Measurements from ENCODE around the gene NELFCD. TPM values are rescaled to one million over a fixed set of nuclear protein-coding genes. Genes with fewer than 3 reads are reported as not detected.

NELFCD gene
- total RNA-seq, 1 experiment from 2014 or later, result 88.2 TPM

DNA sequence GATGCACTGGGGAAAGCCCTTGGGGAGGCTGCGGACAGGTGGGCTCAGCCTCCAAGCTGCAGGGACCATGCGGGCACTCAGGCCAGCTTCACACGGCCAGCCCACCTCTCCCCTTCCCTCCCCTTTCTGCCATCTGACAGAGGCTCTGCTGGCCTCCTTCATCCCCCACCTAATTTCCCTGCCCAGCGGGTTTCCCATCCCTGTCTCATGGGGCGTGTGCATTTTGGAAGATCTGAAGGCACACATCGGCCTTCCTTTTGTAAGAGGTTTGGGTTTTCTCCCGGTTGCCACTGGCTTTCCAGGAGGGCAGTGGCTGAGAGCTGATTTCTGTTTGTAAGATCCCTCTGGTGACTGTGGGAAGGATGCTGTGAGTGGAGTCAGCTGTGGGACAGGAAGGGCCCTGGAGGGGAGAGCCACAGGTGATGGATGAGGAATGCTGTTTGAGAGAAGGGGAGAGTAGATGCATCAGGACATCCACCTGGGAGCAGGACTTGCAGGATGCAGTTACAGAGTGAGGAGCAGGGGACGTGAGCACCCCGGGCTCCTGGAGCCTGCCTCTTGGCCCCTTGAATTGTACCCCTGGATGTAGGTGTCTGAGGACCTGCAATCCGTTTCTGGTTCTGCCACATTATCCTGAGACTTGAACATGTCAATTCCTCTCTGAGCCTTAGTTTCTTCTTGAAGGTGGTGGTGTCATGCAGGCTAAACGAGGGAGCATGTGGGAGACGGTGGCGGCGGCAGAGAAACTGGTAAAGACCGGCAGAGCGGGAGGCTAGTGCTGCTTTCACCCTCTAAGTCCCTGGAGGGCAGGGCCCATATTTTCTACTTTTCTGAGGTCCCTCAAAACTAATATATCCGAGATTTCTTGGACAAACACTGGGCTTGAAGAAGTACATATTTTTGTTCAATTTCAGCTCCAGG, 32.2 kb downstream of the NELFCD start:
- POLR2A ChIA-PET, result no interaction called here
- no peaks in the 10 kb centered on the region for H3K9me2 ChIP-seq (ENCODE audit: insufficient read depth)
- no peak overlapping the region for H3K9ac ChIP-seq (ENCODE audit: low read length)
- no peak overlapping the region for H3K27ac ChIP-seq (ENCODE audit: low read depth, low read length)
- H3K36me3 ChIP-seq (ENCODE audit: control insufficient read depth in 1 of 2, insufficient read depth in 2 of 2, low read length in 2 of 2), result no peaks in the 10 kb centered on the region
- H3K27me3 ChIP-seq (ENCODE audit: insufficient read depth, low read length), result no peaks in the 10 kb centered on the region
- H3K79me2 ChIP-seq (ENCODE audit: insufficient read depth, low read length), result no peaks in the 10 kb centered on the region
- TF ChIP-seq, protein P1, sequence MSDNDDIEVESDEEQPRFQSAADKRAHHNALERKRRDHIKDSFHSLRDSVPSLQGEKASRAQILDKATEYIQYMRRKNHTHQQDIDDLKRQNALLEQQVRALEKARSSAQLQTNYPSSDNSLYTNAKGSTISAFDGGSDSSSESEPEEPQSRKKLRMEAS (IDR thresholded peaks at IDR 0.05), result no peak
- no peak for TF ChIP-seq FOSL1 (IDR thresholded peaks at IDR 0.05; ENCODE audit: low read depth)
- TF ChIP-seq POLR2AphosphoS5 (IDR thresholded peaks at IDR 0.05; ENCODE audit: low read depth, low read length), result no peak
- TF ChIP-seq EZH2 (IDR thresholded peaks at IDR 0.05), result no peak
- TF ChIP-seq SP1 (IDR thresholded peaks at IDR 0.05; ENCODE audit: low read depth), result no peak
- ATAC-seq (no peak), DNase-seq (ENCODE audit: low read depth, low spot score) (no peak)
- no TSS peak for BruUV-seq (replicated peaks)
- H3K9me3 ChIP-seq (ENCODE audit: control insufficient read depth in 1 of 2, insufficient read depth in 1 of 2, low read depth in 1 of 2, low read length in 2 of 2), result no peaks in the 10 kb centered on the region
- CTCF ChIA-PET, result no interaction called here
- RAD21 ChIA-PET (ENCODE audit: low non-redundant PET in 1 of 2, low total read pairs in 2 of 2, uncharacterized antibody in 2 of 2, unreplicated experiment in 2 of 2), result no interaction called here
- no peak overlapping the region for H2AFZ ChIP-seq (ENCODE audit: low read depth, low read length, poor library complexity, severe bottlenecking)
- peaks cover 3 to 18% of the 10 kb centered on the region in 2 experiments; a peak in 3 of 4 replicates for H3K4me1 ChIP-seq (ENCODE audit: control insufficient read depth in 1 of 2, insufficient read depth in 2 of 2, low read length in 2 of 2)
- no peak overlapping the region for H3K4me2 ChIP-seq (ENCODE audit: low read length)
- no peaks in the 10 kb centered on the region for H4K20me1 ChIP-seq (ENCODE audit: insufficient read depth)
- intact Hi-C loops (cut with micrococcal nuclease), result no loop called here
- H3K4me3 ChIP-seq (replicated peaks in 1 of 2; ENCODE audit: low read depth in 1 of 2, low read length in 2 of 2), result no peak overlapping the region

DNA sequence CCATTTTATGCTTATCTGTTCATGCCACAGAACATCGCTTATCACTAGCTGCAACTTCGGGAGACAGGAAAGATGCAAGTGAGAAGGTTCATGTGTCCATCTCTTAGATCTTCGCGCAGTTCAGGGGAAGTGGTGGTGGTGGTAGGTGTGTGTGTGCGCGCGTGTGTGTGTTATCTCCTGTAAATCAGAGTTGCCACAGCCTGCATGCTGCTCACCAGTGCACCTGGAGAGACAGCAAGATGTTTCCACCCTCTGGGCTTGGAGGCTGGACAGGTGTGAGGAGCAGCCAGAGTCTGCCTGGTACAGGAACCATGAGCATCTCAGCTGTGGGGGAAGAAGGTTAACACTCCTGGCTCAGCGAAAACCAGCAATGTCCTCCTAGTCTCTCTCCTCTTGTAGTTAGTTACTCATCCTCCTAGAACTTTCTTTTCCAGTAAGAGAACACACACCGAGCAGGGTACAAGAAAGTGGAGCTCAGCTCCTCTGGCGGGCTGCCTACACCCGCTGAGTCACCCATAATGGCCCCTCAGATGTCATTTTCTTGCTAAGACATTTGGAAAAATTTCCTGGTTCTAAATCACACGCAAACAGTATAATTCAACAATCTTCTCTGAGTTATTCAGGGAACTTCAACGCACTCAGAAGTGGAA, 33.0 kb downstream of the NELFCD start:
- Histone ChIP-seq H3K36me3 (ENCODE audit: control insufficient read depth in 1 of 2, insufficient read depth in 2 of 2, low read length in 2 of 2) (no peaks in the 10 kb centered on the region), H3K9me3 (ENCODE audit: control insufficient read depth in 1 of 2, insufficient read depth in 1 of 2, low read depth in 1 of 2, low read length in 2 of 2) (no peaks in the 10 kb centered on the region), H3K4me3 (replicated peaks in 1 of 2; ENCODE audit: low read depth in 1 of 2, low read length in 2 of 2) (no peak overlapping the region), H3K4me2 (ENCODE audit: low read length) (no peak overlapping the region), H2AFZ (ENCODE audit: low read depth, low read length, poor library complexity, severe bottlenecking) (no peak overlapping the region), H3K27me3 (ENCODE audit: insufficient read depth, low read length) (no peaks in the 10 kb centered on the region), H4K20me1 (ENCODE audit: insufficient read depth) (no peaks in the 10 kb centered on the region), H3K4me1 (ENCODE audit: control insufficient read depth in 1 of 2, insufficient read depth in 2 of 2, low read length in 2 of 2) (peaks cover 3 to 18% of the 10 kb centered on the region in 2 experiments; a peak in 3 of 4 replicates), H3K79me2 (ENCODE audit: insufficient read depth, low read length) (no peaks in the 10 kb centered on the region), H3K9ac (ENCODE audit: low read length) (no peak overlapping the region), H3K9me2 (ENCODE audit: insufficient read depth) (no peaks in the 10 kb centered on the region), H3K27ac (ENCODE audit: low read depth, low read length) (no peak overlapping the region)
- POLR2A ChIA-PET, result no interaction called here
- ATAC-seq, result no peak
- no peak for TF ChIP-seq EGR1 (IDR thresholded peaks at IDR 0.05; ENCODE audit: low read depth)
- TF ChIP-seq CEBPB (IDR thresholded peaks at IDR 0.05; ENCODE audit: low read depth), result no peak
- TF ChIP-seq JUND (IDR thresholded peaks at IDR 0.05), result no peak
- TF ChIP-seq, protein P2, sequence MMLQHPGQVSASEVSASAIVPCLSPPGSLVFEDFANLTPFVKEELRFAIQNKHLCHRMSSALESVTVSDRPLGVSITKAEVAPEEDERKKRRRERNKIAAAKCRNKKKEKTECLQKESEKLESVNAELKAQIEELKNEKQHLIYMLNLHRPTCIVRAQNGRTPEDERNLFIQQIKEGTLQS (IDR thresholded peaks at IDR 0.05), result no peak
- TF ChIP-seq FOSL1 (IDR thresholded peaks at IDR 0.05; ENCODE audit: low read depth), result no peak
- TF ChIP-seq SRF (IDR thresholded peaks at IDR 0.05; ENCODE audit: low read depth), result no peak
- TF ChIP-seq, protein P3, sequence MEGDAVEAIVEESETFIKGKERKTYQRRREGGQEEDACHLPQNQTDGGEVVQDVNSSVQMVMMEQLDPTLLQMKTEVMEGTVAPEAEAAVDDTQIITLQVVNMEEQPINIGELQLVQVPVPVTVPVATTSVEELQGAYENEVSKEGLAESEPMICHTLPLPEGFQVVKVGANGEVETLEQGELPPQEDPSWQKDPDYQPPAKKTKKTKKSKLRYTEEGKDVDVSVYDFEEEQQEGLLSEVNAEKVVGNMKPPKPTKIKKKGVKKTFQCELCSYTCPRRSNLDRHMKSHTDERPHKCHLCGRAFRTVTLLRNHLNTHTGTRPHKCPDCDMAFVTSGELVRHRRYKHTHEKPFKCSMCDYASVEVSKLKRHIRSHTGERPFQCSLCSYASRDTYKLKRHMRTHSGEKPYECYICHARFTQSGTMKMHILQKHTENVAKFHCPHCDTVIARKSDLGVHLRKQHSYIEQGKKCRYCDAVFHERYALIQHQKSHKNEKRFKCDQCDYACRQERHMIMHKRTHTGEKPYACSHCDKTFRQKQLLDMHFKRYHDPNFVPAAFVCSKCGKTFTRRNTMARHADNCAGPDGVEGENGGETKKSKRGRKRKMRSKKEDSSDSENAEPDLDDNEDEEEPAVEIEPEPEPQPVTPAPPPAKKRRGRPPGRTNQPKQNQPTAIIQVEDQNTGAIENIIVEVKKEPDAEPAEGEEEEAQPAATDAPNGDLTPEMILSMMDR (IDR thresholded peaks at IDR 0.05 in 2 of 3, conservative IDR thresholded peaks at IDR 0.05 in 1 of 3; ENCODE audit: borderline replicate concordance in 1 of 3, insufficient read depth in 1 of 3, low read depth in 2 of 3, low read length in 2 of 3), result no peak
- no peak for TF ChIP-seq ZNF274 (IDR thresholded peaks at IDR 0.05; ENCODE audit: low read depth, low read length)
- TF ChIP-seq EZH2phosphoT487 (IDR thresholded peaks at IDR 0.05; ENCODE audit: borderline replicate concordance), result no peak
- no peak for TF ChIP-seq YY1 (IDR thresholded peaks at IDR 0.05; ENCODE audit: extremely low read depth, insufficient replicate concordance, low read depth, low read length)
- TF ChIP-seq TCF7L2 (IDR thresholded peaks at IDR 0.05; ENCODE audit: borderline replicate concordance, extremely low read depth, insufficient read depth, insufficient read length), result no peak
- TF ChIP-seq RAD21 (IDR thresholded peaks at IDR 0.05; ENCODE audit: low read depth), result no peak
- TF ChIP-seq ELF1 (IDR thresholded peaks at IDR 0.05; ENCODE audit: borderline replicate concordance, low read depth), result no peak
- no peak for TF ChIP-seq SIN3A (IDR thresholded peaks at IDR 0.05; ENCODE audit: low read depth)
- no peak for TF ChIP-seq SP1 (IDR thresholded peaks at IDR 0.05; ENCODE audit: low read depth)
- no peak for DNase-seq (ENCODE audit: low read depth, low spot score)
- RAD21 ChIA-PET (ENCODE audit: low non-redundant PET in 1 of 2, low total read pairs in 2 of 2, uncharacterized antibody in 2 of 2, unreplicated experiment in 2 of 2), result no interaction called here
- no TSS peak for BruUV-seq (replicated peaks)
- intact Hi-C loops (cut with micrococcal nuclease), result no loop called here
- CTCF ChIA-PET, result no interaction called here
